HG02798 (cell line): ENCODE data around the gene MEA1.
"Not testable (repeated sequence)": the region's sequence is repeated elsewhere in the genome, so short reads cannot be mapped to it uniquely, and the experiment has no call there.

ENCODE experiments used
- ATAC-seq: cut with Tn5 transposase; IDR thresholded peaks from one replicate; pipeline ENCODE4 v1.9.1; 2021; ENCODE audit warnings: mild to moderate bottlenecking; ENCODE audit not compliant: unreplicated experiment, poor library complexity

MEA1 gene

DNA sequence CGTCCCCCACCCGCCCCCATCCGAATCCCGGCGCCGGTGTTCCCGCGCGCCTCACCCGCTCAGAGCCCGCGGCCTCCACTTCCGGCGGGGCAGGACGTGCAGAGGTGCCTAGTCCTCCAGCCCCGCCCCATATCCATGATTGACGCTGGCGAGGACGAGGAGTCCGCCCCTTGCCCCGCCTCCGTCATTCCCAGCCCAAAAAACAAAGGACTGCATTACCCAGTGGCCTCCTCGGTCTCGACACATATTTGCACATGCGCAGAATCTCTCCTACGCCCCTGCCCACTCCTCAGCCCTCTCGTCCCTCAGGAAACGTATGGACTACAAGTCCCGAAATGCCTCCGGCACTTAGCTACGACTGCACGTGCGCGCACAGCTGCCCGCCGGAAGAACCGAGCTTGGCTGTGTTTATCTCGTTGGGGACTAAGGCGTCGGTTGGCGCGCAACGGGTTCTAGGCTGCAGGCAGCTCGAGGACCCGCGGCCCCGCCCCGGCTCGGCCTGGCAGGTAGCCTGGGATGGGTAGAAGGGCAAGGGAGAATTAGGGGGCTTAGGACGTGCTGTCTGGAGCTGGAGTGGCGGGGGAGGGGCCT is at the start of gene MEA1, which contains the start of gene KLHDC3:
MEA1 (minus strand) TSS at position 104 of the 591 bp plus-strand sequence. CDS start 133 bp downstream, outside the sequence.
KLHDC3 (plus strand) TSS at position 407 of the 591 bp plus-strand sequence. CDS start 2,944 bp downstream, outside the sequence.
- ATAC-seq: peak; percentile 95

DNA sequence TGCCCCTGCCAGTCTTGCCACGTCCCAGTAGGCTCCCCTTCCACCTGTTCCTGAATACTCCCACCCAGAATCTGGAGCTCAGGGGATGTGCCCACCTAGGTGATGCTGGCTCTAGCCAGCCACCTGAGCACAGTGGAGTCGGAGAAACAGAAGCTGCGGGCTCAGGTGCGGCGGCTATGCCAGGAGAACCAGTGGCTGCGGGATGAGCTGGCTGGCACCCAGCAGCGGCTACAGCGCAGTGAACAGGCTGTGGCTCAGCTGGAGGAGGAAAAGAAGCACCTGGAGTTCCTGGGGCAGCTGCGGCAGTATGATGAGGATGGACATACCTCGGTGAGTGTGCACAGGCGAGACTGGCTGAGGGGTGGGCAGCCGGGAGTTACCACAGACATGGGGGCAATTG is 49.1 kb upstream of the MEA1 start:
- ATAC-seq: no peak

DNA sequence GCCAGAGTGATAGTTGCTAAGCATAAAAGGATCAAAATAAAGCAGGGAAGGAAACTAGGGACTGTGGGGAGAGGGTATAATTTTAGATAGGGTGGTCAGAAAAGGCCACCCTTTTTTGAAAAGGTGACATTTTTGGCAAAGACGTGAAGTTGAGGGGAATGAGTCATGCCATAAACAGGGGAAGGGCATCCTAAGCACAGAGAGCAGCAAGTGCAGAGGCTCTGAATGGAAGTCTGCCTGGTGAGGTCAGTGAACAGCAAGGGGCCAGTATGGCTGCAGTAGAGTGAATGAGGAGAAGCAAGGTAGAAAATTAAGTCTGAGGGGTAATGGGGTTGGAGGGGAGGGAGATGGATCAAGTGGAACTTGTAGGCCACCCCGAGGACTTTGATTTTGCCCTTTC is 48.1 kb upstream of the MEA1 start:
- ATAC-seq: no peak

DNA sequence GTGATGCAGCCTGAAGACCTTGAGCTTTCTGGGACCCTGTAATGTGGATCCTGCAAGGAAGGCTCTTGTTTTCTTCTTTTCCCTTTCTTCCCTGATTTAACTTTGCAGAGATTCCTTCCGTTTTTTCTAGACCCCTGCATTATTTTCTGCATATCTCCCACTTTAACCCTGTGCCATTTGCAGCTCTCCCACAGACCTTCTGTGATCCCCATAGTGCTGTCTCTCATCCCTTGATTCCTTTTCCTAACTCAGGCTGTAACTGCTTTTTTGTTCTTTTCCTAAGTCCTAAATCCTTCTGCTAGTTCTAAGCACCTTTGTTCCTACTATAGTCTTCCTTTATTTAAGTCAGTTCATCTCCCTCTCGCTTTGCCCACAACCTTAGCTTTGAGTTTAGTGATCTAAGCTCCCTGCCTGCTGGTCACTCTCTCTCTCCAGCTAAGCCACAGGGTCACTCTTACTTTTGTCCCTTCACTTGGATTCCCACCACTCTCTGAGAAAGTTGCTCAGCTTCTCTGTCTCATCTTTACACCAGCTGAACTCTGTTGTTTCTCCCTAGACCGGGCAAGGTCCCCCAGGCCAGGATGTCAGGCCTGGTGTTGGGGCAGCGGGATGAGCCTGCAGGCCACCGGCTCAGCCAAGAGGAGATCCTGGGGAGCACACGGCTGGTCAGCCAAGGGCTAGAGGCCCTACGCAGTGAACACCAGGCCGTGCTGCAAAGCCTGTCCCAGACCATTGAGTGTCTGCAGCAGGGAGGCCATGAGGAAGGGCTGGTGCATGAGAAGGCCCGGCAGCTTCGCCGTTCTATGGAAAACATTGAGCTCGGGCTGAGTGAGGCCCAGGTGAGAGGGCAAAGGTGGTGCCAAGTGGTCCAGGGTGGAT is 47.2 kb upstream of the MEA1 start:
- no peak for ATAC-seq

DNA sequence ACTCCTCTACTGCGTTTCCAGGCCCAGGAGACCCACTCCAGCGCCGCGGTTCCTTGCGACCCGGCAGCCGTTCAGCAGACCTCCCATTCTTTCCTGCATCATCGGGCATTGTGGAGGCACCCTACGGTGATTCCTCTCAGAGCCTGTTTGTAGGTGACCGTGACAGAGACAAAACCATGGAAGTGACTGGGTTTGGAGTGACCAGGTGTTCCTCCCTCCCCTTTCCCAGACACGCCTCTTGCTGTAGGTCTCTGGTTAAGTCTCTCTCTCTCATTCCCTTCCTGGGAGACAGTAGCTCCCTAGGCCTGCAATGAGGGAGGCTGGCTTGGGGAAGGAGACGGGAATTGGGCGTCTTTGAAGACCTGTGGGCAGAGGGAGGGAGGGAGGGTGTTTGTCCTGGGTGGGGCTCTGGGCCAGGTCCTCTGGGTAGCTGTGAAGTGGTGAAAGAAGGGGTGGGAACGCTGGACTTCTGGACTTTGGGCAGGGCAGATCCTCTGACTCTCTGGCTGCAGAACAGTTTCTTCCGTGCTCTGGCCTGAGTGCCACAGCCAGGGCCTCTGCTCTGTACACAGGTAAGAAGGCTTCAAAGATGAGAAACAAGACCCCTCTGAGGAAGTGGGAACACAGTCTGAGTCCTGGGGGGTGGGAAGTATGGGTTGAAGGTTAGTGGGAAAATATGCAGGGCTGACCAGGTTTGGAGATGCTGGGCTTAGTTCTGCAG is 46.4 kb upstream of the MEA1 start:
- no peak for ATAC-seq

DNA sequence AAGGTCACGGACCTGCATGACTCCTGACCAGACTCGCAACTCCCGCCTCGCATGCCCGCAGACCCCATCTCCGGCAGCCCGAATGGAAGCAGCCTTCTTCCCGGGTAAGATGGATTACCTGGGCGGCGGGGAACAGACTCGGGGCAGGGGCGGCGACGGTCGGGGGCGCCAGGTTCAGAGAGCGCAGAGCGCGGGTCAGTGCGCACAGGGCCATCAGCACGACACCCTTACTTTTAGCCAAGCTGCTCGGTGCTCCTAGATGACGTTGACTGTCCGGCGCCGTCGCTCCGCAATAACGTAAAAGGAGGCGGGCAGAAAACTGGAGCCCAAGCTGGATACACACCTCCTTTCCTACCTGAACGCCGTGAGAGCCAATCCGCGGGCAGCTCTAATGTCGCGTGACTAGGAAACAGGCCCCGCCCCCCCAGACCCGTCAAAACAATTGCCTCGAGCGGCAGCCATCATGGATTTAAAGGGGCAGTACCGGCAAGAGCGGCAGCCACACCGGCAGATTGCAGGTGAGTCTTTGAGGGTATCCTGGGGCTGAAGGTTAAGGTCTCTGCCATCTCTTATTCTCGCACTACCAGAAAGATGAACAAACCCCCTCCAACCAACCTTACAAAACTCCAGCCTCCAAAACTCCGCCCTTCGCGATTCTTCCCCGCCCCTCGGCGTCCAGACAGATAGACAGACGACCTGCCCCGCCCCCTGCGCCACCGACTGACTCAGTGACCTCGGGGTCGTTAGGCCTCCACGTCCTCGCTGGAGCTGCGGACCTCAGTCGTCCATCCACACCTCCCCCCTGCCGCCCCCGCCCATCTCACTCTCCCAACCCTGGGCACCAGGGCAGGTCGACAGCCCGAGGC is 45.7 kb upstream of the MEA1 start, which contains the start of the genes KLC4 and MRPL2:
KLC4 (plus strand) TSS at position 464 of the 866 bp plus-strand sequence. CDS start 1,705 bp downstream, outside the sequence.
MRPL2 (minus strand) TSS at position 267 of the 866 bp plus-strand sequence; CDS start at position 214, 53 bp downstream.
- ATAC-seq: peak; percentile 92

DNA sequence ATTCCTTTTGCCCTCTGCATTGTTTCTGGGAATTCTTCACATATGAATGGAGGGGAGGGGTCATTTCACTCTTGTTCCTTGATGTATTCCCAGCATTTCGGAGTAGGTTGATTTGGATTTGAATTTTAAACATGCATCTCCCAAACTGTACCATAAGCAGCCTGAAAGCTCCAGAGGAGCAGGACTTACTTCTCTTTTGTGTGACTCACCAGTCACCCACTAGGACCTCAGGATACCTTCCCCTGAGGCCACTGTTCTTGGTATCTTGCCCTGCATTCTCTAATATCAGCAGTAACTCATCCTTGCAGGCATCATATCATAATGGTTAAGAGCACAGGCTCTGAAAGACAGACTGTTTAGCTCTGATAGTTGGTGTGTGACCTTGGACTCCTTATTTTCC is 44.8 kb upstream of the MEA1 start:
- no peak for ATAC-seq

DNA sequence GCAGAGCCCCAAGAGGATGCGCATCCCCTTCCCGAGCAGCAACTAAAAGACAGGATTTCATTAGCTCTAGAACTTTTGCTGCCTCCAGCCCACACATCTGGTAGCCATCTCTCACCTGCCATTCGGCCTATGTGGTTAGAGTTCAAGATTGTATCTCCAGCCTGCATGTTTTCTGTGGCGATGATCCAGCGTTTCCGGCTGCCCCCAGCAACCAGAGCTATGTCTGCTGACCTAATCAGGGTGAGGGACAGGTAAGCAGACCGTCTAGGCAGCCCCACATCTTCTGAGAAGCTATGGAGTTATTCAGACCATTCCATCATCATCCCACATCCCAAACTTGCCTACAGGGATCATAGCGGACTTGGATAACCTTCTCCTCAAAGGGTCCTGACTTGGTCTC is 42.2 kb upstream of the MEA1 start:
- ATAC-seq: no peak

DNA sequence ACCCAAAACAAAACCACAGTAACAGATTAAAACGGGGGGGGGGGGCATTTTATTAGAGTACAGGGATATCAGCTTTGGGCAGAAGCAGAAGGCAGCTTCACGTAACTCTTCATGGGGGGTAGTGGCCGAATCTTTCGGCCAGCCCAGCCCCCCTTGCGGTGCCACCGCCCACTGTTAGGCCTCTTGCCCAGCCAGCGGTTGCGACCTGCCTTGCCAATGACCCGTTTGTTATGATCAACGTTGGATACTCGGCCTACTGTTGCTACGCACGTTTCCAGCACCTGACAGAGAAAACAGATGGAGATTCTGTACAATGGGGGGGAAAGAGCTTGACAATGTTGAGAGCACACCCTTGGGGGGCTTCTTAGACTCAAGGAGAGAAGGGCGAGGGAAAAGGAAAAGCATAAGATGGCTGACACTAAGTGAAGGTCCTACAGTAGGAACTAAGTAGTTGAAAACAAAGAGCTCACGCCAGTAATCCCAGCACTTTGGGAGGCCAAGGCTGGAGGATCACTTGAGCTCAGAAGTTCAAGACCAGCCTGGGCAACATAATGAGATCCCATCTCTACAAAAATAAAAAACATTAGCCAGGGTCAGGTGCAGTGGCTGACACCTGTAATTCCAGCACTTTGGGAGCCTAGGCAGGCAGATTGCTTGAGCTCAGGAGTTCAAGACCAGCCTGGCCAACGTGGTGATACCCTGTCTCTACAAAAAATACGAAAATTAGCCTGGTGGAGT is 40.6 kb upstream of the MEA1 start:
- ATAC-seq: no peak

DNA sequence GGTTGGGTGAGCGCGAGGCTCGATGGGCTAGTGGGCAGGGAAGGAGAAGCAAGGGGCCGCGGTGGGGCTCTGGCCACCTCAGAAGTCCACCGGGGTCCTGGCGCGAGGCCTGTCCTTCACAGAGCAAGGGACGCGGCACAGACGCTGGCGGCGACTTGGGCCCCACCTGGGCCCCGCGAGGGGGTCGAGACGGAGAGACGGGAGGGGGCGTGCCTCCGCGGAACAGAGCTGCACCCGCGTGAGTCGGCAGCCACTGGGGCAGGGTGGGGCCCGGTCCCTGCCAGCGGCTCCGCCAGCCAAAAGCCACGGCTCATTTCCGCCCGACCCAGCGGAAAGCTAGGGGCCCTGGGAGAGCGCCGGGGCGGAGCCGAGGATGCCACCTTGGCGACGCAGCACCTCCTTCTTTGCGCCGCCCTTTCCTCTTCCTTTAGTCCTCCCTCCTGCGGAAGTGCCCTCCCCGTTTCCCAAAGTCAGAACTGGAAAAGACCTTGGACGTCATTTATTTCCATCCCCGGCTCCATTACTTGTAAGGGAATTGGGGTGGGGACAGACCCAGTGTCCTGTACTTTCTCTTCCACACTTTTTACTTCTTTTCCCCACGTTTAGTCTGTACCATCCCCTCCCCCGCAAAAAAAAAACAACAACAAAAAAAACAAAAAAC is 39.9 kb upstream of the MEA1 start, which contains the start of gene CUL7:
CUL7 (minus strand) TSS at position 307 of the 661 bp plus-strand sequence. CDS start 1,063 bp downstream, outside the sequence.
- peak; percentile 92 for ATAC-seq

DNA sequence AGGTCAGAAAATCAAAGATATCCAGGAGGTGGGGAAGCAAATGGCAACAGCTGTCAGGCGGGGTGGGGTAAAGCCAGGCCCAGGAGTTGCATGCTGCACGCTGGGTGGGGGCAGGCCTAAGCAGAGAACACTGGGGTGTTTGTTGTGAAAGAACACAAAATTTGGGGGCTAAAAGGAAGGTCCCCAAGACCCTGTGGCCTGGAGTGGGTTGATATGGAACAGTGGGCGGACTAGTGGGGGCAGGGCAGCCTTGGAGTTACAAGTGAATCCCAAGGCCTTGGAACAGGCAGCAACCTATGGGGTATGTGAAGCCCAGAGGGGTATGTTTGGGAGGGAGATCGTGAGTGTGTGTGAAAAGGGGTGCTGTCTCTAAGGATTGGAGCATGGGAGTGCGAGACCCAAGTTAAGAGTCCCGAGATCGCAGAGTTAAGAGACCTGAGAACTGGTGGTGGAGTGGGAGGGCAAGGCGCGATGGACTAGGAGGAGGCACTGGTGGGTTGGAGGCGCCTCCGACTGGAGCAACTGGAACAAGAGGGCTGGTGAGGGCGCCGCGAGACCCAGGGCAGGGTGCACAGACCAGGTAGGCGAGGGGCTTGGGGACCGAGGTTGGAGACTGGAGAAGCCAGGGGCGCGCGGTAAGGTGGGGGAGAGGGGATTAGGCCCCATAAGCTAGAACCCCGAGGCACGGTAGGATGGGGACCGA is 39.2 kb upstream of the MEA1 start:
- ATAC-seq: peak; percentile 8

DNA sequence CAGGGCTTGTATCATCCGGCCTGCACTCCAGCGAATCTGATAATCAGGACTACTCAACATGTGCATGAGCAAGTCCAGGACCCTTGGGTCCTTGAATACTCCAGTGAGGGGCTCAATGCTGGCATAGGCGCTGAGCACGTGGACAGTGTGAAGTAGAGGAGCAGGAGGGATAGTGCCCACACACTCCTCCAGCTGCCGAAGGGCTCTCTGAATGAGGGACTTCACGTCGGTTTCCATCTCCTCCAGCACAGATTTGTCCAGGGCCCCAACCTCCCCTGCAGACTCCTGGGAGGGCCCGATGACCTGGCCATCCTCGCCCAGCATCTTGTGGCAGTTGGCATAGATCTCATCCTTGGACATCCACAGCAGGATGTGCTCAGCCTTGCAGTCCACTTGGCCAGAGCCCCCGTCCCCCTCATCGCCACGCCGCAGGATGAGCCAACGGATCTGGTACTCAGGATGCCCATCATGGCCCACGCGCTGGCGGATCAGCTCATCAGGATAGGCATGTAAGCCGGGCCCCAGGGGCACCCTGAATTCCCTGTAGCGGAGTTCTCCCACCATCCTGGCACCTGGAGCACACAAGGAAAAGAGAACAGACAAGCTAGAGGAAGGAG is 38.6 kb upstream of the MEA1 start:
- no peak for ATAC-seq

DNA sequence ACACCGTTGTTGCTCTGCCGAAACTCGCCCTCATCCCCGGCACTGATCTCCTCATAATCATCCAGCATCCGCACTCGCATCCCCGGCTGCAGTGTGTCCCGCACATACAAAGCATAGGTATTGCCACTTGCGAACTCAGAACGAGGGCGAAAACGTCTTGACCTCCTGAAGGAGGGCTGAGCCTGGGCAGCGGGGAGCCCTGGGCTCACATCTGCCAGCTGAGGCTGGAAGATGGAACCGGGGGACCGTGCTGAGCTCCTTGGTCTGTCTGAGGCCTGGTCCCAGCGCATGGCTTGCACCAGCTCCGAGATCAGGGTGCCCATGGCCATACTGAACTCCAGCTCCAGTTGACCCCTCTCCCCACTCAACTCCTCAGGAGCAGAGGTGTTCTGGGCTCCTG is 37.2 kb upstream of the MEA1 start:
- ATAC-seq: no peak

DNA sequence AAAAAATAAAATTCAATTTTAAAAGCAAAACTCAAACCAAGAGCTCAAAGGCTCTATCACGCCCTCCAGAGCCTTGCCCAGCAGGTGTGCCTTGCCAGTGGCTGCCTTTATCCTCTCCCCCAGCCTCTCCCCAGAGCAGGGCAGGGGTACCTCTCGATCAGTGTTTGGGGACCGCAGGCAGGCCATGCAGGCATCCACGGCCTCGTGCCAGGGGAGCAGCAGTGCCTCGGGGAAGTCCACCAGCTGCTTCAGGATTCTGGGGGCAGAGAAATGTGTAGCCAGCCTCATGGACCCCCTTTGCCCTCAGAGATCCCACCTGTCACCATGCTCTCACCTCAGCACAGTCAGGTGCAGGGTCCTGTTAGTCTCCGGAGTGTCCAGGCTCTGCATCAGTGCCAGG is 34.3 kb upstream of the MEA1 start:
- no peak for ATAC-seq

DNA sequence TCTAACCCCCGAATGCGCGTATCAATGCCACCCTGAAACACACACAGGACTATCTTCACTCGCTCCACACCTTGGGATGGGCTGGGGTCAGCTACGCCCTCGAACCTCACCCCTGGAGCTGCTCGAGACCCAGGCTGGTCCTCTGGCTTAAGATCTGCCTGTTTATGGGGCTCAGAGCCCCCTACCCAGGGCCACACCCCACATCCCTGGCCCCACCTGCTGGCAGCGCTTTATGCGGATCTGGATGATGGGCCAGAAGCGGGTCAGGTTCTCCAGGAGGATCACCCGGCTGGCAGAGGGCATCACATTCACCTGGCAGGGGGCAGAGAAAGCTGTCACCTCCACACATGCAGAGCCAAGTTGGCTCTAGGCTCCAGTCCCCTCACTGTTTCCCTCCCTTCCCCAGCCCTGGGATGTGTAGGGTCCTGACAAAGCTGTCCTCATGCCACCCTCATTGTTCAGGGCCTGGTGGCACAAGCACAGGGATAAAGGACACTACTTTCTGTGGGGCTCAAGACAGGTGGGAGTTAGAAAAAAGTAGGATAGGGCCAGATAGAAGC is 31.7 kb upstream of the MEA1 start:
- no peak for ATAC-seq

DNA sequence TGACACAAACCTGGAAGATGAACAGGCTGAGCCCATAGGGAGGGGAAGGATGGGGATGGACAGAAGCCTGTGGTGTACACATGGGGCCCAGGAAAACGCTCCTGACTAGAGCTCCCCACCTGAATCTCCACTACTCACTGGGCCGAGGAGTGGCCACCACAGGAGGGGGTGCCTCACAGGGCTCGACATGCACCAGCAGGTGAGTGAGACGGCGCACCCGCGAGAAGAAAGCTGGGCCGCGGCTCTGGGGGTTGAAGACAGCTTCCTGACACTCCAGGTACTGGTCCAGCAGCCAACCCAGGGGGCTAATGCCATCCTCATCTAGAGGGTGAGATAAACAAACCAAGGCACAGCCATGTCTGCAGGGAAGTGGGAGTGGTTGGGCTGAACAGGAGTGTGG is 29.6 kb upstream of the MEA1 start:
- ATAC-seq: no peak

DNA sequence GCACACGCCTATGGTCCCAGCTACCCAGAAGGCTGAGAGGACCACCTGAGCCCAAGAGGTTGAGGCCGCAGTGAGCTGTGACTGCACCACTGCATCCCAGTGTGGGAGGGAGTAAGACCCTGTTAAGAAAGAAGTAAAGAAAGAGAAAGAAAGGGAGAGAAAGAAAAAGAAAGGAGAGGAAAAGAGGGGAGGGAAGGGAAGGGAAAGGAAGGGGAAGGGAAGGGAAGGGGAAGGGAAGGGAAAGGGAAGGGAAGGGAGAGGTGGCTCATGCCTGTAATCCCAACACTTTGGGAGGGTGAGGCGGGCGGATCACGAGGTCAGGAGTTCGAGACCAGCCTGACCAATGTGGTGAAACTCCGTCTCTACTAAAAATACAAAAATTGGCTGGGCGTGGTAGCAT is 27.7 kb upstream of the MEA1 start:
- not testable (repeated sequence) for ATAC-seq
